Measurements from ENCODE around the gene C12orf76. TPM values are rescaled to one million over a fixed set of nuclear protein-coding genes. Genes with fewer than 3 reads are reported as not detected.

C12orf76 gene, protein sequence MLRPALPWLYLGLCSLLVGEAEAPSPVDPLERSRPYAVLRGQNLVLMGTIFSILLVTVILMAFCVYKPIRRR
- 14.2 and 15.4 TPM in 2 replicates for total RNA-seq

DNA sequence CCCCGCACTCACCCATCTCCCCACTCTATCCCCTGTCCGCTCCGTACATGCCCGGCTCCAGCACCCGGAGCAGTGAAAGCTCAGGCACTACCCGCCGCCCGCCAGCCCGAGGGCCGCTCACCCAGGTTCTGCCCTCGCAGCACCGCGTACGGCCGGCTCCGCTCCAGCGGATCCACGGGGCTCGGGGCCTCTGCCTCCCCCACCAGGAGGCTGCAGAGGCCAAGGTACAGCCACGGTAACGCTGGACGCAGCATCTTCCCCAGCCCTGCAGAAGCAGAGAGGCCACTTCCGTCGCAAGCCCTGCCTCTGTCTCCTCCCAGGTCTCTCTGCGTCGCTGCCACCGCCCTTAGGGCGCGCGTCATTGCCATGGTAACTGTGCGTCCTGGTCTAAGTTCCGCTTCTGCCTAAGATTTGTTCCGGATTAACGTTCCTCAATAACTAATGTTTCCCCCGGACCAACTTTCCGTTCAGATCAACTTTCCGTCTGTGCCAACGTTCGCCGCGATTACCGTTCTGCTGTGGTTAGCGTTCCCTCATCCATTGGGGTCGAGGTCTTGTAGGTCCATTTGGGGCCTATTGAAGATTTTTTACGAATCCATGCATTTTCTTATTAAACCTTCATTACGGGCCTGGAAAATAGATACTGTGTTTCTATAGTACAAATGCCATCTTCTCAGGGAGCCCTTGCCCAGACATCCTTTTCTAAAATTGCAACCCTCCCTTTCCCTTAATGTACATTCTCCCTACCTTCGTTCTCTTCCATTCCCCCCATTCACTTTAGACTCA is at the start of gene C12orf76:
C12orf76 (minus strand) TSS at position 281 of the 786 bp plus-strand sequence; CDS start at position 254, 27 bp downstream.

DNA sequence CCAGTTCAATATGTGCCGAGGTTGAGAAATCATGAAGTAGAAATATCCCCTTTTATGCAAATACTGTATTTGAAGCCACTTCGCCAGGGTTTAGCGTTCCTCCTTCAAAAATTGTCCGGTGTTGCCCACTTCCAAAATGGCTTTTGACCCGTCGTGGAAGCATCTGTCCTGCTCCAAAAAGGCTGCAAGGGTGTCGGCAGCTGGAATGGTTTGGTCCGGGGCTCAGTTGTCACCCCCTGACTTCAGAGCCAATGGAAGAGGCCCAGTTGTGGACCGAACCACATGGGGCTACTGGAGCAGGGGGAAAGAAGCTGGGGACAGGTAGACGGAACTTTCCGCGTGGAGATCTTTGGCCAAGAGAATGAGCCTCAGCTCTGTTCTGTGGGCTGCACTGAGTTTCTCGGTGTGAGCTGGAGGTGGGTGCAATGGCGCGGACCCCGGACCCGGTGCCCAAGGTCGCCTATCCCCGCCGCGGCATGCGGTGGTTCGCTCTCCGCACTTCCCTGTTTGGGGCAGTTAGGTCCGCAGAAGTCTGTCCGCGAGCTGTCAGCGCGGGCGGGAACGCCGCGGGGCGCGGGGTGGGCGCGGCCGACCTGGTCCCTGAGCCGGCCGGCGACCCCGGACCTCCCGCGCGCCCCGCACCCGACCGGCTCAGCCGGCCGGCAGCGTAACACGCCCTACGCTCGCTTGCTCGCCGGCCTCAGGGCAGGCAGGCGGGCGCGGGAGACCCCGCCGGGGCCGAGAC is 49.2 kb downstream of the C12orf76 start, which contains the start of gene ANKRD13A:
ANKRD13A (plus strand) TSS at position 527 of the 745 bp plus-strand sequence. CDS start 259 bp downstream, outside the sequence.

DNA sequence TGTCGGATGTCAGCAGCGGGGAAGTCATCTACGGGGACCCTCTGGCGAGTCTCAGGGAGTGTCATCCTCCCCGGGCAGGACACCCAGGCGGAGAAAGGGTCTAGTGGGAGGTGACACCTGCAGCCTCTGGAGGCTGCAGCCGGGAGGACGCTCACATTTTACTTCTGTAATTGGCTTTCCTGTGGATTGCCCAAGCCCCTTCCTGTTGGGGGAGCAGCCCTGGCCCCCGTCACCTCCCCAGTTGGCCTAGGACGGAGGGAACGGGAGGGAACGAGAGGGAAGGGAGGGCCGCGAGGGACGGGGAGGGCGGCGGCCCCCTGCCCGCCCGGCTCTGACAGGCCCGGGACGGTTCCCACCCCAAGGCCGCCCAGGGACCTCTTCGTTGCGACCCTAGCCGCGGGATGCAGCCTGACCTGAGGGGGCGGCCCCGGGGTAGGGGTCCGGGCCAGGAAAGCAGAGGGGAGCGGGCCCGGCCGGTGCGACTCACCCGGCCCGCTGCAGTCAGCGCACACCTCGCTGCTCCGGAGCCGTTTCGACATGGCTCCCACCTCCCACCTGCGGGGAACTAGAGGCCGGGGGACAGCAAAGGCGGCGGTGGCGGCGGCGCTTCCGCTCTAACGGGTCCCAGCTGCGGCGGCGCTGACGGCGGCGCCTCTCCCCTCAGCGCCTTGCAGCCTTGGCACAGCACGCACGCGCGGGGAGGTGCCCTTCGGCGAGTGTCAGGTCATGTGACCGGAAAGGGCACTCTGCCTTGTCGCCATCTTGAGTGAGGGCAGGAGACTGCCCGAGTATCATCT is 52.4 kb downstream of the C12orf76 start, which contains the start of gene GIT2:
GIT2 (minus strand) TSS at position 683 of the 797 bp plus-strand sequence; CDS start at position 539, 144 bp downstream.

Other genes with a start within 250 kb of the C12orf76 start
- gene TRPV4, start 215.1 kb downstream of the C12orf76 start, total RNA-seq: 0.30 and 0.32 TPM in 2 replicates
- 56.1 and 62.1 TPM in 2 replicates for gene GLTP, start 168.0 kb downstream of the C12orf76 start, total RNA-seq
- gene TCHP, start 148.2 kb downstream of the C12orf76 start, total RNA-seq: 7.4 and 12.2 TPM in 2 replicates
- 33.9 and 58.3 TPM in 2 replicates for gene GIT2, start 52.2 kb downstream of the C12orf76 start, total RNA-seq
- 58.8 and 115 TPM in 2 replicates for gene ANKRD13A, start 49.1 kb downstream of the C12orf76 start, total RNA-seq
- gene IFT81, start 75.8 kb upstream of the C12orf76 start, total RNA-seq: 21.4 and 33.3 TPM in 2 replicates
- gene ATP2A2, start 232.7 kb upstream of the C12orf76 start, total RNA-seq: 175 and 264 TPM in 2 replicates